DMS114 treated with DMSO at 0.1 percent for 48 hours (cell line): ENCODE results near the gene LSM14A.

ENCODE experiments used
- DNase-seq: peaks from one replicate; lab custom pipeline; 2025; ENCODE audit not compliant: unreplicated experiment; lab: John Stamatoyannopoulos, UW

Gene LSM14A

GRCh38 chr19:34254046-34254697 is 81.9 kb downstream of the LSM14A start, which contains the start of gene GARRE1:
Gene GARRE1 (plus strand): TSS chr19:34254554. CDS start chr19:34300474, 45,920 bp downstream.
- peak; percentile 40 for DNase-seq

DNA sequence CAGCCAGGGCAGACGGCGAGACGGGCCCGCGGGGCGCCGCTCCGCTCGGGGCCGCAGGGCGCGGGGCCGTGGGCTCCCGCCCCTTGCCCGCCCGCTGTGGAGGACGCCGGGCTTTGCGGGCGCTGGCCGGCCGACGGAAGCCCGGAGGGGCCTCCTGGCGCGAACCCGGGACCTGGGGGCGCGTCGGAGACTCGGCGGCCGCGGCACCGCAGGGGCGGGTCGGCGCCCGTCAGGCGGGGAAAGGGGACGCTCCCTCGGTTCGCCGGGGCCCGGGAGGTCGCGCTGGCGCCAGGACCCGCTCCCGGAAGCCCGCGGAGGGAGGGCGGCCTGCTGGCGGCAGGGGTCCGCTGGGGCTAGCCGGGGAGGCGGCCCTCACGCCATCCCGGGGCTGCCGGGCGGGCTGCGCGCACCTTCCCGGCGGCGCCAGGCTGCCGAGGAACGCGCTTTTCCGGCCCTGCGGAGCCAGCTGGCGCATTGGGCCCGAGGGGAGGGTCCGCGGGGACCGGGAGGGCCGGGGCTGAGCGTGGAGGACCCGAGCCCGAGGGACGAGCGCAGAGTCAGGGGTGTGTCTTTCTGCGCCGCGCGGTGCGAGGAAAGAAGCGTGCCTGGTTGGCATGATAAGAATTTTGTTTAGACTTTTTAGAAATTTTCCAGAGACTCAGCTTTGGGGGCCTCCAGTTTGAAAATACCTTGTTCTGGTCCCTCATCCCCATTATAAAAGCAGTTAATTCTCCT is 82.6 kb downstream of the LSM14A start:
- DNase-seq: no peak

DNA sequence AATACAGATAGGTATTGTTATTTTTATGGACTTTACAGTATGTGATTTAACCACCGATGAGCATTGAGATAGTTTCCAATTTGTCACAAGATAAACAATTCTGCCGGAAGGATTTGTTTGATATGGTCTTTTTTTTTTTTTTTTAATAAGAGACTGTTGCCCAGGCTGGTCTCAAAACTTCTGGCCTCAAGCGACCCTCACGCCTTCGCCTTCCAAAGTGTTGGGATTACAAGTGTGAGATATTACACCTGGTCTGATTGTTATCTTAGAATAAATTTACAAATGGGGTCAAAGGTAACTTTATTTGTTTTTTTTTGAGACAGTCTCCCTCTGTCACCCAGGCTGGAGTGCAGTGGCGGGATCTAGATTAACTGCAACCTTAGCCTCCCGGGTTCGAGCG is 83.2 kb downstream of the LSM14A start:
- no peak for DNase-seq

GRCh38 chr19:34256835-34257558 is 84.7 kb downstream of the LSM14A start:
- DNase-seq: no peak

GRCh38 chr19:34257559-34257924 is 85.2 kb downstream of the LSM14A start:
- no peak for DNase-seq

DNA sequence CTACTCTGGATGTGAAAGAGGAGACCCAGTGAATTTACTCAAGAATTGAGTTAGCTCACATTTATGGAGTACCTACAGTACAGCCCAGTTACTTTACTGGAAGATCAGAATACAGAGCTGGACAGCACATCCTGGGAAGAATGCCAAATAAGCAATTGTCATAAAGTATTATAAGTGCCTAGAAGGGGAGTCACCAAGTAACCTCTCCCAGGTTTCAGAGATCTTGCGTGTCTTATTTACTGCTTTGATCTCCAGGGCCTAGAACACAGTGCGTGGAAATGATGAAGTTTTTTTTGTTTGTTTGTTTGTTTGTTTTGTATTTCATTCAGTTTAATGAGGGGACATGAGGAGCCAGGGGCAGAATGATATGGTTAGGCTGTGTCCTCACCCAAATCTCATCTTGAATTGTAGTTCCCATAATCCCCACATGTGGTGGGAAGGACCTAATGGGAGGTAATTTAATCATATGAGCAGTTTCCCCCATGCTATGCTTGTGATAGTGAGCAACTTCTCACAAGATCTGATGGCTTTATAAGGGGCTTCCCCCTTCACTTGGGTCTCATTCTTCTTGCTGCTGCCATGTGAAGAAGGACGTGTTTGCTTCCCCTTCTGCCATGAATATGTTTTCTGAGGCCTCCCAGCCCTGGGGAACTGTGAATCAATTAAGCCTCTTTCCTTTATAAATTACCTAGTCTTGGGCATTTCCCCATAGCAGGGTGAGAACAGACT is 87.2 kb downstream of the LSM14A start:
- DNase-seq: no peak

DNA sequence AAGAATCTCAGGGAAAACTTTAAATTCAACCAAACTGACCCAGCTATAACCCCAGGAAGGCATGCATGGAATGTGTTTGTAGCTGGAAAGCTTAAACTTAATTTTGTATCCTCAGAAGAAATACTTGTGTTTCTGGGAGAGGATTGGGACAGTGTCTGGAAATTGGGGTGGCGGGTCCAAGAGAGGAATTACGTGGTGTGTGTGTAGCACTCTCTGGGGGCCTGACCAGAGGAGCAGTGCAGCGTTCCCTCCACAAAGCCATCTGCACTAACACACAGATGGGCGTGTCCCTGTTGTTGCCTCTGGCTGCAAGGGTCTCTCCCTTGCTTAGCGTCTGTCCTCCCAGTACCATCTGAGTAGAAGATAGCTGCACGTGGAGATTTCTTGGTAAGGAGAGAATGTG is 88.5 kb downstream of the LSM14A start:
- DNase-seq: no peak

- no peak for DNase-seq
Observed at GRCh38 chr19:34261334-34262109, 89.2 kb downstream of the LSM14A start.

DNA sequence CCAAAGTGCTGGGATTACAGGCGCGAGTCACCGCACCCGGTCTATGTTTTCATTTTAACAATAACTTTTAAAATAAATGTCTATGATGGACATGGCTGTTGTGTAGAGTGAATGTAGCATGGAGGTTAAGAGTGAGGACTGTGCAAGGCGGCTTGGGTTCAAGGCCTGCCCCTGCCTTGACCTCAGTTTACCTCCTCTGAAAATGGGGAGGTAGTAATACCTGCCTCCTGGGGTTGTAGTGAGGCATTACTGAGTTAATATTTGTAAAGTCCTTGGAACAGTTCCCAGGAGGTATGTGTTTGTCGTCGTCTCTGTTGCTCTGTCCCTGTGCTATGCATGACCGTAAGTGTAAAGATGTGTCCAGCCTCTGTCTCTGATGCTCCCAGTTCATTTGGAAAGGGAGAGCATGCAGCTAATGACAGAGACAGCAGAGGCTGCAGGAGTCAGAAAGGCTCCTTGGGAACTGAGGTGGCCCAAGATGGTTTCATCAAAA is 91.5 kb downstream of the LSM14A start:
- no peak for DNase-seq

GRCh38 chr19:34265221-34265650 is 92.9 kb downstream of the LSM14A start:
- DNase-seq: no peak

- DNase-seq: no peak
Observed at GRCh38 chr19:34269081-34269480, 96.8 kb downstream of the LSM14A start.

DNA sequence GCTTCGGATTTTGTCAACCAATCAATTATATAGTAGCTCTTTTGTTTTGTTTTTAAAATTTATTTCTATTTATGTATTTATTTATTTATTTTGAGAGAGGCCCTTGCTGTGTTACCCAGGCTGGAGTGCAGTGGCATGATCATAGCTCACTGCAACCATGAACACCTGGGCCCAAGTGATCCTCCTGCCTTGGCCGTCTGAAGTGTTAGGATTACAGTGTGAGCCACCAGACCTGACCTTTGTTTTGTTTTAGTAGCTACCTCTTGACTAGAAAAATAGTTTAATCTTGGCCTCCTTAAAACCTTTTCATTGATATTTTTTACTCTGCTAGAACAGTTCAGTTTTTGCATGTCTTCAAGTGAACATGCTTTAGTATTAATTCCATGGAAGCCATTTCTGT is 97.2 kb downstream of the LSM14A start:
- DNase-seq: no peak

DNA sequence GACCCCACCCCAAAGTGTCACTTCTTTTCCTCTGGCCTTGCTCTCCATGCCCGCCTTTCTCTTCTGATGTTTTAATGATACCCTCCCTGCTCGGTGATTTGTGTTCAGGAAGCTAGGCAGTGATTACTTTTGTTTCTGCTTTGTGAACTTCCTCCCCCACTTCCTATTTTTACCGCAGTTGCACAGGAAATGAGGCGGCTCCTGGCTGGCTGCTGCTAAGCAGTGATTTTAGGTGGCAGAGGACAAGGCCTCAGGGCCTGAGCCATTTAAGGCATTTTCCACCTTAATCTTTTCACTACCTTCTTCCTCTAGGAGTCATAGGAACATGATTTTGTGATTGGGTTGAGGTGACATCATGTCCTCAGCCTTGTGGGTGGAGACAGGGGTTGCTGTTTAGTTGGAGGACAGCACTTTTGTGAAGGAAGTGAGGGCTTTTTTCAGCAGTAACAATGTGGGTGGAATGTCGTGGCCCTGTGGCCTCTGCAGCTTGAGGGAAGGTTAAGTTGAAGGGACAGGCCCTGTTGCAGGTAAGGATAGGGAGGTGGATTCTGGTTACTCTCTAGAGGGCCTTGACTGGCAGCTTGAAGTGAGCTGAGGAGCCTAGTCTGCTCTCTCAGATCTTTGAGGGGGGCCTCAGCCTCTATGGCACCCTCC is 97.8 kb downstream of the LSM14A start:
- no peak for DNase-seq

GRCh38 chr19:34273121-34273520 is 100.8 kb downstream of the LSM14A start:
- no peak for DNase-seq

DNA sequence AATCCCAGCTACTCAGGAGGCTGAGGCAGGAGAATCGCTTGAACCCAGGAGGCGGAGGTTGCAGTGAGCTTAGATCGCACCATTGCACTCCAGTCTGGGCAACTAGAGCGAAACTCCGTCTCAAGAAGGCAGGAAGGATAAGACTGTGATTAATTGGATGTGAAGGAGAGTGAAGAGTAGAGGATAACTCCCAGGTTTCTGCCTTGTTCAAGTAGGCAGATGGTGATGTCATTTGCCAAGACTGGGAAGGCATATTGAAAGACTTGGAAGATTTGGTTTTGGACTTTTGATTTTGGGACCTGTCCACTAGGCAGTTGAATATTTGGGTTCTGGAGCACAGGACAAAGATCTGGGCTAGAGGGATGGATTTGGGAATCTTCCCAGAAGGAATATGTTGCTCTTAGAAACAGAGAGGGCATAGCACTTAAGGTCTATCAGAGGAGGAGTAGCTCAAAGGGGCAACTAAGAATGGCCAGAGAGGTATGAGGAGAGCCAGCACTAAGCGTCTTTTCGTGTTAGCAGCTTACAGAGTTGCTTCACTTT is 102.1 kb downstream of the LSM14A start:
- no peak for DNase-seq

GRCh38 chr19:34274827-34275625 is 102.7 kb downstream of the LSM14A start:
- DNase-seq: no peak

DNA sequence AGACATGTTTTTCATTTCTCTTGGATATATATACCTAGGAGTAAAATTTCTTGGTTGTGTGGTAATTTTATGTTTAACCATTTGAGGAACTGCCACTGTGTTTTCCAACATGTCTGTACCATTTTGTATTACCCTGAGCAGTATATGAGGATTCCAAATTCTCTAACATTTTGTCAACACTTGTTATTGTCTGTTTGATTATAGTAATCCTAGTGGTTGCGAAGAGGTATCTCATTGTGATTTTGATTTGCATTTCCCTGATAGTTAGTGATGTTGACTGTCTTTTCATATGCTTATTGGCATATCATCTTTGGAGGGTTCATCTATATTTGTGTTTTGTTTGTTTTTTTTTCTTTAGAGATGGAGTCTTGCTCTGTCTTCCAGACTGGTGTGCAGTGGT is 103.4 kb downstream of the LSM14A start:
- no peak for DNase-seq

GRCh38 chr19:34276614-34277013 is 104.3 kb downstream of the LSM14A start:
- no peak for DNase-seq

DNA sequence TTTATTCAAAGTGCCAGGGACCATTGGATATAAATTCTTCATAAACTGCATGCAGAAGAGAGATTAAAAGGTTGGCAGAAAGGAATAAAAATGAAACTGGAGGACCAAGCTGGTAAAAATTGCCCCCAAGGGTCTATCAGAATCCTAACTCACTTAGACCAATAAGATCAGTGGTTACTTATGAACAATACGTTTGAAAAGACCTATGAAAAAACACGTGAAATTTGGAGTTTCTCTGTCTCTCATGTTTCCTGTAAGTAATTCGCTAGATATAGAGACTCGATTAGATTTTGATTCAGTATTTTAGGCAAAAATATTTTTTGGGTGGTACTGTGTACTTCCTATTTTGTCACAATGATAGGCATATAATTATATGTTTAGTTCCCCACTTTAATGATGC is 104.9 kb downstream of the LSM14A start:
- DNase-seq: no peak
